ENCODE results near the gene SERINC2. TPM values are rescaled to one million over a fixed set of nuclear protein-coding genes. Genes with fewer than 3 reads are reported as not detected.

Gene SERINC2
- total and polyA plus RNA-seq, 2 experiments from 2014 or later: 20.5 to 23.3 TPM

GRCh38 chr1:31441073-31441472 is 28.1 kb downstream of the SERINC2 start:
- Mint-ChIP-seq H3K27ac (no peak overlapping the region), H3K9me3 (peaks cover 21% of the 10 kb centered on the region), H3K4me1 (no peaks in the 10 kb centered on the region; the same call in 2 of the 3 replicates), H3K4me3 (no peak overlapping the region), H3K36me3 (ENCODE audit: low read depth) (no peaks in the 10 kb centered on the region), H3K27me3 (ENCODE audit: insufficient read depth, low read depth, poor library complexity) (peaks cover 9% of the 10 kb centered on the region)
- Histone ChIP-seq H3K36me3 (ENCODE audit: insufficient read depth) (no peaks in the 10 kb centered on the region), H3K27ac (ENCODE audit: low read depth) (no peak overlapping the region), H3K27me3 (ENCODE audit: insufficient read depth) (no peaks in the 10 kb centered on the region), H3K4me2 (no peak overlapping the region), H3K4me3 (no peak overlapping the region), H3K9me2 (ENCODE audit: insufficient read depth) (no peaks in the 10 kb centered on the region; the same call in 1 of the 2 replicates), H4K20me1 (replicated peaks; ENCODE audit: insufficient read depth) (no peaks in the 10 kb centered on the region), H3F3A (replicated peaks; ENCODE audit: low read depth) (no peaks in the 10 kb centered on the region), H2AFZ (no peak overlapping the region), H3K79me2 (replicated peaks; ENCODE audit: insufficient read depth) (no peaks in the 10 kb centered on the region), H3K4me1 (ENCODE audit: insufficient read depth) (no peaks in the 10 kb centered on the region)
- DNase-seq (ENCODE audit: low spot score): no peak
- no peak for TF ChIP-seq ZNF331 (CRISPR knock-in tag; IDR thresholded peaks at IDR 0.05; ENCODE audit: low read depth)
- TF ChIP-seq CTCF (conservative IDR thresholded peaks at IDR 0.05; ENCODE audit: low read depth in 2 of 2): no peak
- TF ChIP-seq ZNF114 (CRISPR knock-in tag; IDR thresholded peaks at IDR 0.05): no peak
- TF ChIP-seq NANOG (IDR thresholded peaks at IDR 0.05; ENCODE audit: borderline replicate concordance): no peak
- TF ChIP-seq ZNF462 (CRISPR knock-in tag; IDR thresholded peaks at IDR 0.05): no peak
- TF ChIP-seq EZH2phosphoT487 (IDR thresholded peaks at IDR 0.05; ENCODE audit: unreplicated experiment): no peak
- TF ChIP-seq JUNB (IDR thresholded peaks at IDR 0.05; ENCODE audit: unreplicated experiment): no peak
- no peak for TF ChIP-seq CREB1 (CRISPR knock-in tag; IDR thresholded peaks at IDR 0.05; ENCODE audit: low read depth)
- TF ChIP-seq EZH2 (IDR thresholded peaks at IDR 0.05; ENCODE audit: low read depth, unreplicated experiment): no peak
- TF ChIP-seq STAT1 (IDR thresholded peaks at IDR 0.05; ENCODE audit: unreplicated experiment): no peak
- TF ChIP-seq REST (IDR thresholded peaks at IDR 0.05; ENCODE audit: unreplicated experiment): no peak
- ATAC-seq: no peak

Data from GM23338 (cell line).